Stomach (tissue), 4 donors: ENCODE data around the gene FDXR.

ENCODE experiments used
- CTCF ChIP-seq, 7 experiments: fragments of 450-650 bp in 4 of 7; fragments of 200-600 bp in 3 of 7; sonication (generic) in 3 of 7; IDR thresholded peaks; one replicate each; pipeline ENCODE4 v1.5.1; 2016 to 2019; ENCODE audit warnings: antibody characterized with exemption in 7 of 7, control low read depth in 2 of 7, mild to moderate bottlenecking in 1 of 7
- EP300 ChIP-seq: sonication (generic); formaldehyde crosslinking; IDR thresholded peaks from one replicate; pipeline ENCODE4 v1.6.1; 2017; ENCODE audit warnings: antibody characterized with exemption
- POLR2A ChIP-seq, 4 donors: fragments of 450-650 bp; IDR thresholded peaks; one replicate each; pipeline ENCODE4 v1.6.1; 2016; ENCODE audit warnings: antibody characterized with exemption in 4 of 4, control low read depth in 2 of 4, mild to moderate bottlenecking in 1 of 4, moderate library complexity in 1 of 4
- POLR2AphosphoS5 ChIP-seq, 3 donors: sonication (generic); formaldehyde crosslinking; IDR thresholded peaks; one replicate each; pipeline ENCODE4 v1.6.1; 2016; ENCODE audit warnings: antibody characterized with exemption in 3 of 3

DNA sequence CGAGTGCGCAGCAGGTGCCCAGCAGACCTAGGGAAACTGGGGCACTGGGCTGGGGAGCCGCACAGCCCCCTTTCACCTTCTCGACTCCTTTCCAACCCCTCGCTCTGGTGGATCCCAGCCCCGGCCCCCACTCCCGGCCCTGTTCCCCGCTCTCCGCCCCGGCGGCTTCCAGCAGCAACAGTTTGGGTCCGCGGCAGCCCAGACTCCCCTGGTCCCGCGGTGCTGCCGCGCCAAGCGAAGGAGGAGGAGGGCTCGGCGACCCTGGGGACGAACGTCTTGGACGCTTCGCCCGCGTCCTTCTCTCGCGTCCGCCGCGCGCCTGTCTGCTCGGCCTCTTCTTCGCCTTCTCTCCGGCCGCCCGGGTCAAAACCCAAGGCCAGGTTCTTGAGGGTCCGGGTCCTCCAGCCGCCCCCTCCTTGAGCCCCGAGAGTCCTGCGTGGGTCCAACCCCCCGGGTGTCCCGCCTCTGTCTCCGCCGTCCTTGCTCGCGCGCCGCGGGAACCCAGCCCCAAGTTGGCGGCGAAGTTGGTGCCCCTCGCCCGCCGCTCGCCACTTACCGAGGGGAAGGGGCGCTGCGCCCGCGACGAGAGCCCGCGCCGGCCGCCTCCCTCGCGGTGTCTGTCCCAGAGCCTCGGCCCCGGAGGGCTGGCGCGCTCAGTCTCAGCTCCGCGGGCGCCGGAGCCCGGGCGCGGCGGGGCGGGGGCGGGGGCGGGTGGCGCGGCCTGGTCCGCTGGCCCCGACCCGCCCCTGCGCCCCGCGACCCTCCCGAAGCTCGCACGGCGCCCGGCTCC lies 11.7 kb downstream of the FDXR start:
- no peak for TF ChIP-seq POLR2AphosphoS5 (IDR thresholded peaks at IDR 0.05)
- no peak for TF ChIP-seq CTCF (IDR thresholded peaks at IDR 0.05)
- TF ChIP-seq POLR2A (IDR thresholded peaks at IDR 0.05), result no peak
- TF ChIP-seq EP300, result no peak
